CD14-positive monocyte (primary cell): Measurements from ENCODE around the gene SLC38A1. TPM values are rescaled to one million over a fixed set of nuclear protein-coding genes. Genes with fewer than 3 reads are reported as not detected.
A peak's percentile ranks its signal among the peaks of the same experiment; 100 is the strongest.

Source experiments
- DNase-seq, 3 donors: peaks; one replicate each; pipeline ENCODE4 v3.0.0-alpha.2; 2011 to 2022
- H2AFZ ChIP-seq: 2 replicates; pipeline ENCODE4 v1.6.0; 2012; ENCODE audit warnings: mild to moderate bottlenecking, low read depth, low read length, inconsistent platforms; ENCODE audit not compliant: insufficient read depth, poor library complexity, severe bottlenecking
- H3K27ac ChIP-seq, 2 donors: 1 replicate in 1 of 2; 2 replicates in 1 of 2; pipeline ENCODE4 v1.5.1; 2012 to 2013; ENCODE audit warnings: low read length in 2 of 2, control low read depth in 1 of 2, inconsistent platforms in 1 of 2, low read depth in 1 of 2, mild to moderate bottlenecking in 1 of 2
- H3K27me3 ChIP-seq, 2 donors: one replicate each; pipeline versions ENCODE4 v1.6.0 to v1.6.1; 2011 to 2013; ENCODE audit warnings: low read length in 2 of 2; ENCODE audit not compliant: control insufficient read depth in 2 of 2, insufficient read depth in 2 of 2
- H3K36me3 ChIP-seq, 2 donors: replicated peaks in 1 of 2; 1 replicate in 1 of 2; 2 replicates in 1 of 2; pipeline versions ENCODE4 v1.5.1 to v1.6.1; 2012 to 2013; ENCODE audit warnings: low read length in 2 of 2, control low read depth in 1 of 2, inconsistent platforms in 1 of 2, mild to moderate bottlenecking in 1 of 2; ENCODE audit not compliant: insufficient read depth in 2 of 2, control insufficient read depth in 1 of 2
- H3K4me1 ChIP-seq, 2 donors: 1 replicate in 1 of 2; 2 replicates in 1 of 2; pipeline versions ENCODE4 v1.5.1 to v1.6.1; 2012 to 2013; ENCODE audit warnings: low read length in 2 of 2, control low read depth in 1 of 2, inconsistent platforms in 1 of 2, mild to moderate bottlenecking in 1 of 2, moderate library complexity in 1 of 2; ENCODE audit not compliant: insufficient read depth in 2 of 2, control insufficient read depth in 1 of 2
- H3K4me2 ChIP-seq: replicated peaks from 2 replicates; pipeline ENCODE3; 2012; ENCODE audit warnings: low read length, moderate library complexity, mild to moderate bottlenecking; ENCODE audit not compliant: poor library complexity, severe bottlenecking; ENCODE audit errors: extremely low read depth
- H3K4me3 ChIP-seq, 3 experiments: fragments of 200-600 bp in 1 of 3; sonication (generic) in 1 of 3; replicated peaks in 1 of 3; 1 replicate in 2 of 3; 2 replicates in 1 of 3; pipeline ENCODE4 v1.5.1; 2011 to 2013; ENCODE audit warnings: low read length in 3 of 3, mild to moderate bottlenecking in 3 of 3, control low read depth in 2 of 3, low read depth in 2 of 3, inconsistent platforms in 1 of 3, moderate library complexity in 1 of 3
- H3K79me2 ChIP-seq: 2 replicates; pipeline ENCODE4 v1.6.0; 2012; ENCODE audit warnings: mild to moderate bottlenecking, control low read depth, inconsistent platforms, low read length, moderate library complexity; ENCODE audit not compliant: insufficient read depth
- H3K9ac ChIP-seq: 2 replicates; pipeline ENCODE4 v1.6.0; 2017; ENCODE audit warnings: low read length, mild to moderate bottlenecking; ENCODE audit not compliant: insufficient read depth, poor library complexity, severe bottlenecking
- H3K9me3 ChIP-seq, 2 donors: replicated peaks in 1 of 2; 1 replicate in 1 of 2; 2 replicates in 1 of 2; pipeline versions ENCODE4 v1.5.1 to v1.6.1; 2012 to 2013; ENCODE audit warnings: low read length in 2 of 2, control low read depth in 1 of 2; ENCODE audit not compliant: control insufficient read depth in 1 of 2, insufficient read depth in 1 of 2
- H4K20me1 ChIP-seq: 2 replicates; pipeline ENCODE4 v1.6.0; 2012; ENCODE audit warnings: mild to moderate bottlenecking, low read length, control low read depth, moderate library complexity; ENCODE audit not compliant: insufficient read depth
- H3K27ac Mint-ChIP-seq, 7 donors: one replicate each; pipeline ENCODE4 v1.8.0; 2020; ENCODE audit warnings: mild to moderate bottlenecking in 7 of 7, mixed read lengths in 7 of 7, moderate library complexity in 6 of 7, inconsistent platforms in 2 of 7
- H3K27me3 Mint-ChIP-seq, 3 donors: one replicate each; pipeline ENCODE4 v1.8.0; 2021 to 2022; ENCODE audit warnings: low read depth in 3 of 3, mild to moderate bottlenecking in 3 of 3, mixed read lengths in 3 of 3, moderate library complexity in 3 of 3, inconsistent platforms in 1 of 3
- H3K36me3 Mint-ChIP-seq, 2 donors: one replicate each; pipeline ENCODE4 v1.8.0; 2020; ENCODE audit warnings: mixed read lengths in 2 of 2, inconsistent platforms in 1 of 2, mild to moderate bottlenecking in 1 of 2
- H3K4me1 Mint-ChIP-seq: one replicate; pipeline ENCODE4 v1.8.0; 2020; ENCODE audit warnings: mild to moderate bottlenecking, mixed read lengths
- H3K4me3 Mint-ChIP-seq, 2 donors: one replicate each; pipeline ENCODE4 v1.8.0; 2020; ENCODE audit warnings: mild to moderate bottlenecking in 2 of 2, mixed read lengths in 2 of 2, moderate library complexity in 1 of 2
- H3K9me3 Mint-ChIP-seq, 7 donors: one replicate each; pipeline ENCODE4 v1.8.0; 2020 to 2022; ENCODE audit warnings: mixed read lengths in 7 of 7, mild to moderate bottlenecking in 6 of 7, moderate library complexity in 6 of 7, inconsistent platforms in 2 of 7
- CTCF ChIP-seq: fragments of 200-600 bp; IDR thresholded peaks from one replicate; pipeline ENCODE4 v1.8.0; 2022; ENCODE audit warnings: antibody characterized with exemption, mild to moderate bottlenecking
- whole genome bisulfite sequencing: methylation state at CpG from one replicate; pipeline ENCODE4 v1.1.5; 2013; ENCODE audit warnings: missing lambda C conversion rate; ENCODE audit not compliant: insufficient coverage; 5-methylcytosine and 5-hydroxymethylcytosine counted together
- intact Hi-C, 2 donors: fragments of 100-400 bp; cut with micrococcal nuclease; formaldehyde crosslinking; loops; one replicate each; pipeline versions ENCODE4 v1.15.0 to v1.15.1; 2023
- polyA plus RNA-seq, 3 donors: library from polyadenylated mRNA; depleted of rRNA in 1 of 3; unstranded in 2 of 3; stranded (reverse) in 1 of 3; fragments of 300-500 nt in 2 of 3; fragments of >200 nt in 1 of 3; fragmentation: Illumina TruSeq in 2 of 3; gene quantifications; 1 replicate in 2 of 3; 2 replicates in 1 of 3; pipeline ENCODE4 v1.2.3, GENCODE V29; 2012 to 2021

The SLC38A1 gene
- polyA plus RNA-seq, 3 donors = 0.92 to 1.9 (median 1.6) TPM

GRCh38 chr12:46300910-46301309 is 32.1 kb upstream of the SLC38A1 start:
- no peak overlapping the region for H3K9ac ChIP-seq
- intact Hi-C loops = loop anchor here in 1 of 2 donors (10.0 kb wide), 1 partner anchor 146 kb away; no protein-coding TSS in a partner anchor
- H3K4me2 ChIP-seq = no peak overlapping the region
- no peak overlapping the region for H2AFZ ChIP-seq
- Mint-ChIP-seq H3K4me3 (no peak overlapping the region), H3K27ac (no peak overlapping the region), H3K9me3 (peaks cover 0 to 7% (median 2%) of the 10 kb centered on the region in 7 donors), H3K36me3 (no peaks in the 10 kb centered on the region), H3K4me1 (peaks cover 11% of the 10 kb centered on the region), H3K27me3 (peaks cover 0 to 2% (median 1%) of the 10 kb centered on the region in 3 donors)
- peak; percentile 2 to 11 (median 8) for DNase-seq
- TF ChIP-seq CTCF = no peak
- no peak overlapping the region for H3K4me3 ChIP-seq
- no peaks in the 10 kb centered on the region for H3K27me3 ChIP-seq
- H3K4me1 ChIP-seq = no peaks in the 10 kb centered on the region
- no peaks in the 10 kb centered on the region for H3K9me3 ChIP-seq
- H3K79me2 ChIP-seq = no peaks in the 10 kb centered on the region
- WGBS = no CpG with 5 or more reads among the region's 3 CpGs
- no peaks in the 10 kb centered on the region for H4K20me1 ChIP-seq
- H3K27ac ChIP-seq = no peak overlapping the region
- no peaks in the 10 kb centered on the region for H3K36me3 ChIP-seq

GRCh38 chr12:46299851-46300250 is 31.0 kb upstream of the SLC38A1 start:
- intact Hi-C loops = loop anchor here in 1 of 2 donors (10.0 kb wide), 1 partner anchor 145 kb away; no protein-coding TSS in a partner anchor
- Histone ChIP-seq H3K4me2 (no peak overlapping the region), H2AFZ (no peak overlapping the region), H3K4me3 (no peak overlapping the region), H3K36me3 (no peaks in the 10 kb centered on the region), H4K20me1 (no peaks in the 10 kb centered on the region), H3K4me1 (no peaks in the 10 kb centered on the region), H3K79me2 (no peaks in the 10 kb centered on the region), H3K27me3 (no peaks in the 10 kb centered on the region), H3K27ac (no peak overlapping the region), H3K9ac (no peak overlapping the region), H3K9me3 (no peaks in the 10 kb centered on the region)
- Mint-ChIP-seq H3K36me3 (no peaks in the 10 kb centered on the region), H3K4me1 (peaks cover 11% of the 10 kb centered on the region), H3K9me3 (peaks cover 0 to 4% (median 0%) of the 10 kb centered on the region in 7 donors), H3K4me3 (no peak overlapping the region), H3K27me3 (peaks cover 0 to 2% (median 1%) of the 10 kb centered on the region in 3 donors), H3K27ac (no peak overlapping the region)
- TF ChIP-seq CTCF = no peak
- no peak for DNase-seq
